MM.1S (cell line): ENCODE data around the gene PPP1R1C.

ENCODE experiments used
- EZH2 ChIP-seq: fragments of 300-600 bp; sonication (generic); optimal IDR thresholded peaks from 2 replicates; pipeline ENCODE3; 2017; ENCODE audit warnings: low read depth, mild to moderate bottlenecking, antibody characterized with exemption, low read length, mixed read lengths
- TF ChIP-seq, protein P1 (sequence below): fragments of 300-600 bp; sonication (generic); IDR thresholded peaks from 2 replicates; pipeline ENCODE4 v1.5.1; 2016; ENCODE audit warnings: antibody characterized with exemption, low read length, mixed read lengths

DNA sequence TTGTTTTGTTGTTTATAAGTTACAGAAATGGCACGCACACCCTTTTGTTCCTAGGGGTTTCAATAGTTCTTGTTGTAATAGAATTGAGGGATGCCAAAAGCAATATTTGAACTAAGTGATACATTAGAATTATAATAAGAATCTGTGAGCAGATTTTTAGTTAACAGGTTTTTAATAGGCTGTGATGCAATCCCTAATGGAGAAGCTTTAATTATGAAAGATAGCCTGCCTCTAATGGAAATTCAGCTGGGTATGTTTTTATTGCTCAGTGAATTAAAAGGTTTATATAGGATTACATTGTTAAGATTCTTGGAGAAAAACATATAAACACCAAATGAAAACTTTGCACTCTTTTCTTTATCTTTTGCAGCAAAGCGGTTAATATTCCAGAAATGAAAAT is 131.1 kb downstream of the PPP1R1C start:
- TF ChIP-seq, protein P1, sequence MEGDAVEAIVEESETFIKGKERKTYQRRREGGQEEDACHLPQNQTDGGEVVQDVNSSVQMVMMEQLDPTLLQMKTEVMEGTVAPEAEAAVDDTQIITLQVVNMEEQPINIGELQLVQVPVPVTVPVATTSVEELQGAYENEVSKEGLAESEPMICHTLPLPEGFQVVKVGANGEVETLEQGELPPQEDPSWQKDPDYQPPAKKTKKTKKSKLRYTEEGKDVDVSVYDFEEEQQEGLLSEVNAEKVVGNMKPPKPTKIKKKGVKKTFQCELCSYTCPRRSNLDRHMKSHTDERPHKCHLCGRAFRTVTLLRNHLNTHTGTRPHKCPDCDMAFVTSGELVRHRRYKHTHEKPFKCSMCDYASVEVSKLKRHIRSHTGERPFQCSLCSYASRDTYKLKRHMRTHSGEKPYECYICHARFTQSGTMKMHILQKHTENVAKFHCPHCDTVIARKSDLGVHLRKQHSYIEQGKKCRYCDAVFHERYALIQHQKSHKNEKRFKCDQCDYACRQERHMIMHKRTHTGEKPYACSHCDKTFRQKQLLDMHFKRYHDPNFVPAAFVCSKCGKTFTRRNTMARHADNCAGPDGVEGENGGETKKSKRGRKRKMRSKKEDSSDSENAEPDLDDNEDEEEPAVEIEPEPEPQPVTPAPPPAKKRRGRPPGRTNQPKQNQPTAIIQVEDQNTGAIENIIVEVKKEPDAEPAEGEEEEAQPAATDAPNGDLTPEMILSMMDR: no peak
- no peak for TF ChIP-seq EZH2
